LNCAP (cell line): ENCODE data around the gene VSIG4.
A peak's percentile ranks its signal among the peaks of the same experiment; 100 is the strongest.

Experiments
- CTCF ChIP-seq: fragments of 450-650 bp; IDR thresholded peaks from 2 replicates; pipeline ENCODE4 v1.5.1; 2017; ENCODE audit warnings: mild to moderate bottlenecking

The VSIG4 gene

GRCh38 chrX:66038115-66038514, 1.8 kb downstream of the VSIG4 start:
- TF ChIP-seq CTCF, result no peak

GRCh38 chrX:66036231-66036630, 3.6 kb downstream of the VSIG4 start:
- TF ChIP-seq CTCF, result no peak

GRCh38 chrX:66035667-66036066, 4.2 kb downstream of the VSIG4 start:
- TF ChIP-seq CTCF, result no peak

- peak; percentile 50 for TF ChIP-seq CTCF
These were observed 9.2 kb downstream of the VSIG4 start for GRCh38 chrX:66030505-66031317.

GRCh38 chrX:66028936-66029335, 10.9 kb downstream of the VSIG4 start:
- no peak for TF ChIP-seq CTCF

GRCh38 chrX:66024570-66024969, 15.3 kb downstream of the VSIG4 start:
- no peak for TF ChIP-seq CTCF

- TF ChIP-seq CTCF, result no peak
These were observed 15.8 kb downstream of the VSIG4 start for GRCh38 chrX:66024092-66024467.
